ENCODE measurements around the gene MED4. TPM values are rescaled to one million over a fixed set of nuclear protein-coding genes. Genes with fewer than 3 reads are reported as not detected.

The MED4 gene
- total RNA-seq, 1 experiment from 2014 or later = 46.9 TPM

DNA sequence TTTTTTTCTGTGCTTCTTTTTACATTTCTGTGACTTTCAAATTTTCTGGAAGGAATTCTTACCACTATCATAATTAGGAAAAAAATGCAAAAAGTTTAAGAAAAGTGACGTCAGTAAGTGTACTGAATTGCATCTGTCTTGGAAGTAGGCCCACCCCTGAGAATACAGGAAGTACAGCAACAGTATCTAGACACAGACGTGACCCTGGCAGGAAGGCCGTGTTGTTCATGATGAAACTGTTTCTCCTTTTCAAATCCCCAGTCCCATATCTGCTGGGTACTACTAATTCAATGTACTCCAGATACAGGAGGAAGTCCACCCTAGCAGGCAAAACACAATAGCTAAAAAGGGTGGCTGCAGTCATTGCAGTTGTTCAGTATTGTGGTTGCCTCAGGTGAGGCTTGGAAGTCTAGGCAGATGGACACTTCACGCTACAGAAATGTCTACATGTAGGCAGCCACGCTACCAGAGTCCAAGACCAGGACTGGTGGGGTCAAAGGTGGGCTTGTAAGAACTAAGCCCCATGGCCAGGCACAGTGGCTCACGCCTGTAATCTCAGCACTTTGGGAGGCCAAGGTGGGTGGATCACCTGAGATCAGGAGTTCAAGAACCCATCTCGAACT, 49.6 kb upstream of the MED4 start:
- Histone ChIP-seq H3K27me3 (ENCODE audit: insufficient read depth, low read length) (no peaks in the 10 kb centered on the region), H3K9me2 (ENCODE audit: insufficient read depth) (no peaks in the 10 kb centered on the region), H3K79me2 (ENCODE audit: insufficient read depth, low read length) (no peaks in the 10 kb centered on the region), H3K4me2 (ENCODE audit: low read length) (no peak overlapping the region), H4K20me1 (ENCODE audit: insufficient read depth) (no peaks in the 10 kb centered on the region), H3K36me3 (ENCODE audit: control insufficient read depth in 1 of 2, insufficient read depth in 2 of 2, low read length in 2 of 2) (no peaks in the 10 kb centered on the region), H3K9me3 (ENCODE audit: control insufficient read depth in 1 of 2, insufficient read depth in 1 of 2, low read depth in 1 of 2, low read length in 2 of 2) (no peaks in the 10 kb centered on the region), H3K9ac (ENCODE audit: low read length) (no peak overlapping the region), H2AFZ (ENCODE audit: low read depth, low read length, poor library complexity, severe bottlenecking) (no peak overlapping the region), H3K4me1 (ENCODE audit: control insufficient read depth in 1 of 2, insufficient read depth in 2 of 2, low read length in 2 of 2) (no peaks in the 10 kb centered on the region), H3K27ac (ENCODE audit: low read depth, low read length) (no peak overlapping the region), H3K4me3 (replicated peaks in 1 of 2; ENCODE audit: low read depth in 1 of 2, low read length in 2 of 2) (no peak overlapping the region)
- no peak for ATAC-seq
- intact Hi-C loops (cut with micrococcal nuclease) = no loop called here
- POLR2A ChIA-PET = no interaction called here
- BruUV-seq (replicated peaks) = no TSS peak
- RAD21 ChIA-PET (ENCODE audit: low non-redundant PET in 1 of 2, low total read pairs in 2 of 2, uncharacterized antibody in 2 of 2, unreplicated experiment in 2 of 2) = no interaction called here
- CTCF ChIA-PET = no interaction called here
- no peak for DNase-seq (ENCODE audit: low read depth, low spot score)
- no peak for TF ChIP-seq POLR2A (IDR thresholded peaks at IDR 0.05; ENCODE audit: borderline replicate concordance, extremely low read depth, insufficient read depth, insufficient read length)
- no peak for TF ChIP-seq CEBPB (IDR thresholded peaks at IDR 0.05; ENCODE audit: low read depth)
- TF ChIP-seq CTCF (IDR thresholded peaks at IDR 0.05 in 2 of 3, conservative IDR thresholded peaks at IDR 0.05 in 1 of 3; ENCODE audit: borderline replicate concordance in 1 of 3, insufficient read depth in 1 of 3, low read depth in 2 of 3, low read length in 2 of 3) = no peak

- ChIA-PET POLR2A (interaction anchor here (1.3 kb wide), 1 partner anchor 13 kb away, joined by 3 read pairs; no protein-coding TSS in a partner anchor), RAD21 (ENCODE audit: low non-redundant PET in 1 of 2, low total read pairs in 2 of 2, uncharacterized antibody in 2 of 2, unreplicated experiment in 2 of 2) (no interaction called here), CTCF (no interaction called here)
- Histone ChIP-seq H3K4me2 (ENCODE audit: low read length) (no peak overlapping the region), H4K20me1 (ENCODE audit: insufficient read depth) (no peaks in the 10 kb centered on the region), H3K9me3 (ENCODE audit: control insufficient read depth in 1 of 2, insufficient read depth in 1 of 2, low read depth in 1 of 2, low read length in 2 of 2) (no peaks in the 10 kb centered on the region), H3K4me1 (ENCODE audit: control insufficient read depth in 1 of 2, insufficient read depth in 2 of 2, low read length in 2 of 2) (no peaks in the 10 kb centered on the region), H3K36me3 (ENCODE audit: control insufficient read depth in 1 of 2, insufficient read depth in 2 of 2, low read length in 2 of 2) (no peaks in the 10 kb centered on the region), H3K9me2 (ENCODE audit: insufficient read depth) (no peaks in the 10 kb centered on the region), H3K27me3 (ENCODE audit: insufficient read depth, low read length) (no peaks in the 10 kb centered on the region), H3K27ac (ENCODE audit: low read depth, low read length) (no peak overlapping the region), H3K9ac (ENCODE audit: low read length) (no peak overlapping the region), H2AFZ (ENCODE audit: low read depth, low read length, poor library complexity, severe bottlenecking) (no peak overlapping the region), H3K79me2 (ENCODE audit: insufficient read depth, low read length) (no peaks in the 10 kb centered on the region), H3K4me3 (replicated peaks in 1 of 2; ENCODE audit: low read depth in 1 of 2, low read length in 2 of 2) (no peak overlapping the region)
- BruUV-seq (replicated peaks) = no TSS peak
- ATAC-seq = no peak
- intact Hi-C loops (cut with micrococcal nuclease) = no loop called here
- no peak for DNase-seq (ENCODE audit: low read depth, low spot score)
- TF ChIP-seq CEBPB (IDR thresholded peaks at IDR 0.05; ENCODE audit: low read depth) = no peak
- TF ChIP-seq EZH2 (IDR thresholded peaks at IDR 0.05) = no peak
- no peak for TF ChIP-seq JUND (IDR thresholded peaks at IDR 0.05)
- no peak for TF ChIP-seq SRF (IDR thresholded peaks at IDR 0.05; ENCODE audit: low read depth)
- no peak for TF ChIP-seq CBX3 (IDR thresholded peaks at IDR 0.05; ENCODE audit: low read depth)
- no peak for TF ChIP-seq EGR1 (IDR thresholded peaks at IDR 0.05; ENCODE audit: low read depth)
- no peak for TF ChIP-seq ELF1 (IDR thresholded peaks at IDR 0.05; ENCODE audit: borderline replicate concordance, low read depth)
- TF ChIP-seq POLR2AphosphoS5 (IDR thresholded peaks at IDR 0.05; ENCODE audit: low read depth, low read length) = no peak
- TF ChIP-seq CTCF (IDR thresholded peaks at IDR 0.05 in 2 of 3, conservative IDR thresholded peaks at IDR 0.05 in 1 of 3; ENCODE audit: borderline replicate concordance in 1 of 3, insufficient read depth in 1 of 3, low read depth in 2 of 3, low read length in 2 of 3) = no peak
- no peak for TF ChIP-seq ATF3 (IDR thresholded peaks at IDR 0.05)
- no peak for TF ChIP-seq MAX (IDR thresholded peaks at IDR 0.05)
- no peak for TF ChIP-seq FOSL1 (IDR thresholded peaks at IDR 0.05; ENCODE audit: low read depth)
These were observed 47.5 kb upstream of the MED4 start for GRCh38 chr13:48142436-48142835.

Data from HCT116 (cell line).